GM21825 (cell line): Measurements from ENCODE around the gene EHMT2.
"Not testable (repeated sequence)": the region's sequence is repeated elsewhere in the genome, so short reads cannot be mapped to it uniquely, and the experiment has no call there.

Experiments used
- ATAC-seq: cut with Tn5 transposase; IDR thresholded peaks from one replicate; pipeline ENCODE4 v1.9.1; 2021; ENCODE audit warnings: mild to moderate bottlenecking, moderate library complexity; ENCODE audit not compliant: unreplicated experiment

EHMT2 gene

DNA sequence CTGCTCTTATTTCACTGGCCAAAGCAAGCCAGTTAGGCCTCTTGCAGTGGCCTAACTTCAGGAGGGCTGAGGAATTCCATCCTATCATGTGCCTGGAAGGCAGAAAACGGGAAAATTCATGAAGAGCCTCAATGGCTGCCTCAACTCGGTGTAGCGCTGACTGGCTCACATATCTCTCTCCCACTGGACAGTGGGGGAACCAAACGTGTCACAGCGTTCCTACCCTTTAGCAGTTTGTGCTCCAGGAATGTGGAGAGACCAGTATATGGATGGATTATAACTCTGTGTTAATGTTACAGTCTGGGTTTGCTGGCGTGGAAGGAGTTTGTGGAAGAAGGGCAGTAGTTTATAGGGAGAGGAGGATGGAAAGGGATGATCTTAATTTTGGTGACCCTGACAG is 18.3 kb upstream of the EHMT2 start:
- ATAC-seq = no peak

DNA sequence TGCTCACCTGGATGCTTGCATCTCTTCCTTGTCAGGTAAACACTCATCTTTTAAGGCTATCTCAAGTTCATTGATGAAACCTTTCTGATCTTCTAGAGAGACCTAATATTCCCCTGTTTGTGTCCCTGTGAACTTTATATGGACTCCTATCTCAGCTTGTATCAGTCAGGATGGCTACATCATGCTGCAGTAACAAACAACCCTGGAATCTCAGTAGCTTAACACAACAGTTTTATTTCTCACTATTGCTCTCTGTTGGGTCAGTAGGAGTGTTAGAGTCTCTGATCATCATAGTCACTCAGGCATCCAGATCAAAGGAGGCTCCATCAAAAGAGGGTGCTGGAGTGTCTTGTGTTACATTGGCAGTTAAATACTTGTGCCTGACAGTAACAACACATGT is 17.9 kb upstream of the EHMT2 start:
- no peak for ATAC-seq

DNA sequence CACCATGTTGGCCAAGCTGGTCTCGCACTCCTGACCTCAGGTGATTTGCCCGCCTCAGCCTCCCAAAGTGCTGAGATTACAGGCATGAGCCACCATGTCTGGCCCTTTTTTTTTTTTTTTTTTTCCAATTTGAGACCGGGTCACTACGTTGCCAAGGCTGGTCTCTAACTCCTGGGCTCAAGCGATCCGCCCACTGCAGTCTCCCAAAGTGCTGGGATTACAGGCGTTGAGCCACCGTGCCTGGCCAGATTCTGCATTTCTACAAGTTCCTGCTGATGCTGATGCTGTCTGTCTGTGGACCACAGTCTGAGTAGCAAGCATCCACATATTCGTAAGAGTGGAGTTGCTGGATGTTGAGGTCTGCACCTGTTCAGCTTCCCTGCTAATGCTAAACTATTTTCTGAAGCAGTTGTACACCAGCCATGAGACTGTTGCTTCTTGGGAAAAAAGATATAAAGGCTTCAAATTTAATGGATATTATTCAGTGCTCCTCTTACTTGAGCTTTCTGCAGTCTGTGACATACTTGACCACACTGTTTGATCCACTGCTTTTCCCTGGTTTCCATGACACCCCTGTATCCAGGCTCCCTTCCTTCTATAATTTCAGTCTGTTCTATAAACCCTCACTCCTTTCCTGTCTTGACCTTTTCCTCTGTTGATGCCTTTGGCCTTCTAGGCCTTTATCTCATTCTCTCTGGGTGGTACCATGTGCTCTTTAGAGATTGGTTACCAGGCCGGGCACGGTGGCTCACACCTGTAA is 14.5 kb upstream of the EHMT2 start:
- ATAC-seq = no peak

DNA sequence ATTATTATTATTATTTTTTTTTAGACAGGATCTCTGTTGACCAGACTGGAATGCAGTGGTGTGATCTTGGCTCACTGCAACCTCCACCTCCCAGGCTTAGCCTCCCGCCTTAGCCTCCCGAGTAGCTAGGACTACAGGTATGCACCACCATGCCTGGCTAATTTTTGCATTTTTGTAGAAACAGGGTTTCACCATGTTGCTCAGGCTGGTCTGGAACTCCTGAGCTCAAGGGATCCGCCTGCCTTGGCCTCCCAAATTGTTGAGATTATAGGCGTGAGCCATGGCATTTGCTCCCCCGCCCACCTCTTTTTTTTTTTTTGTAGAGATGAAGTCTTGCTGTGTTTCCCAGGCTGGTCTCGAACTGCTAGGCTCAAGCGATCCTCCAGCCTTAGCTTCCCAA is 11.8 kb upstream of the EHMT2 start:
- not testable (repeated sequence) for ATAC-seq

DNA sequence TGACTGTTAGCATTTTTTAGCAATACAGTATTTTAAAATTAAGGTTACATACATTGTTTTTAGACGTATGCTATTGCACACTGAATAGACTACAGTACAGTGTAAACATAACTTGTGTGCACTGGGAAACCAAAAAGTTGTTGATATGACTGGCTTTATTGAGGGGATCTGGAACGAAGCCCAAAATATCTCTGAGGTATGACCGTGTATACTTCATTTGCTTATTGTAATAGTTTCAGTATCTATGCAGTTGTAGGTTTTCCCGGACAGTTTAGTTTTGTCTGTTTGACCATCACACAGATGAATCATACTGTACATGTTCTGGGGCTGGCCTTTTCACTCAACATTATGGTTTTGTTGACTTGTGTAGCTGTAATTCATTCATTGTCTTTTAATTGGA is 11.3 kb upstream of the EHMT2 start:
- peak; percentile 57 for ATAC-seq

DNA sequence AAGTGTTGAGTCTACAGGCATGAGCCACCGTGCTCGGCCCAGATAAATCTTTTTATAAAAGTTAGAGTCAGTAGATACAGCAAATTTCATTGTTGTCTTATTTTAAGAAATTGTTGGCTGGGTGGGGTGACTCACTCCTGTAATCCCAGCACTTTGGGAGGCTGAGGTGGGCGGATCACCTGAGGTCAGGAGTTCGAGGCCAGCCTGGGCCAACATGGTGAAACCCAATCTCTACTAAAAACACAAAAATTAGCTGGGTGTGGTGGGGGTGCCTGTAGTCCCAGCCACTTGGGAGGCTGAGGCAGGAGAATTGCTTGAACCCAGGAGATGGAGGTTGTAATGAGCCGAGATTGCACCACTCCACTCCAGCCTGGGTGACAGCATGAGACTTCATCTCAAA is 10.8 kb upstream of the EHMT2 start:
- ATAC-seq = not testable (repeated sequence)

DNA sequence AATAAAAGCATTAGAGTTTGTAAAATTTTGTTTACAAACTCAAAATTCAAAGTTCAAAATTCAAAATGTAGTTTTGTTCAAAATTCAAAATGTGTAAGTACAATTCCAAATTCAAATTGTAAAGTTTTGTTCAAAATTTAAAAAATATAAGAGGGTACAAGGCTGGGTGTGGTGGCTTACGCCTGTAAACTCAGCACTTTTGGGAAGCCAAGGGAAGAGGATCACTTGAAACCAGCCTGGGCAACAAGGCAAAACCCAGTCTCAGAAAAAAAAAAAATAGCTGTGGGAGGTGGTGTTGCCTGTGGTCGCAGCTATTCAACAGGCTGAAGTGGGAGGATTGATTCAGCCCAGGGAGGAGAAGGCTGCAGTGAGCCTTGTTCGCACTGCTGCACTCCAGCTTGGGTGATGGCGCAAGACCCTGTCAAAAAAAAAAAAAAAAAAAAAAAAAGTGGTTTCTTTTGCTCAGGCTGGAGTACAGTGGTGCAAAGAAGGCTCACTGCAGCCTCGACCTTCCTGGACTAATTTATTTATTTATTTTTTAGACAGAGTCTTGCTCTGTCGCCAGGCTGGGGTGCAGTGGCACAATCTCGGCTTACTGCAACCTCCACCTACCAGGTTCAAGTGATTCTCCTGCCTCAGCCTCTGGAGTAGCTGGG is 9.8 kb upstream of the EHMT2 start:
- no peak for ATAC-seq

DNA sequence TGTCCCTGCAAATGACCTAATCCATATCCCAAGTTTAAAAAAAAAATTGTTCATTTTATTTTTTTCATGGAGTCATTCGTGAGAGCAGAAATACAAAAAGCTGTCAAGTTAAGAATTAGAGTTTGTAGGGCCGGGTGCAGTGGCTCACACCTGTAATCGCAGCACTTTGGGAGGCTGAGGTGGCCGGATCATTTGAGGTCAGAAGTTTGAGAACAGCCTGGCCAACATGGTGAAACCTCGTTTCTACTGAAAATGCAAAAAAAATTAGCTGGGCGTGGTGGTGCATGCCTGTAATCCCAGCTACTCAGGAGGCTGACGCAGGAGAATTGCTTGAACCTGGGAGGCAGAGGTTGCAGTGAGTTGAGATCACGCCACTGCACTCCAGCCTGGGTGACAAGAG is 9.2 kb upstream of the EHMT2 start:
- ATAC-seq = not testable (repeated sequence)

DNA sequence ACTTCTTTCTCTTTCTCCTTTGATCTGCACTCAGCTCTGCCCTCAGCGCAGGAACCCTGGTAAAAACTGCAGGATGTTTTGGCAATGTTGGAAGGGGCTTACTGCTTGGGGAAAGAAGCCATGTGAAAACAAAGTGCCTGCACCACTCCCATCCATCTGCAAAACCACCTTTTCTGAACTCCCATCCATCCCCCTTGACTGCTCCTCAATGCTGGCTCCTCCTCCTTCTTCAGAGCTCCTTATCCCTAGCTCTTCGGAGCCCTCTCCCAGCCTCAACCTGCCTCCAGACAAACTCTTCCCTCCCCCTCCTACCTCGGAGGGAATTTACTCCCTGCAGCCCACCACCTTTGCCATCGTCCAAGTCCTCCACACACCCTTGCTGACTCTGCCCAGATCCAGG is 8.6 kb upstream of the EHMT2 start:
- no peak for ATAC-seq

DNA sequence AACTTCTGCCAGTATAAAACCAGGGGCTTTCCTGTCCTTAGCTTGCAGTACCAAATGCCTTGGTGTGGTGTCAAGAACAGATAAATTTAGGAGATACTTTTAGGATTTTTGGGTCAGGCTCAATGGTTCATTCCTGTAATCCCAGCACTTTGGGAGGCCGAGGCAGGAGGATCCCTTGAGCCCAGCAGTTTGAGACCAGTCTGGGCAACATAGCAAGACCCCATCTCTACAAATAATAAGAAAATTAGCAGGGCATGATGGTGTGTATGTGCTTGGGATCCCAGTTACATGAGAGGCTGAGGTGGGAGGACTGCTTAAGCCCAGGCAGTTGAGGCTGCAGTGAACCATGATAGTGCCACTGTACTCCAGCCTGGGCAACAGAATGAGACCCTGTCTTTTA is 7.5 kb upstream of the EHMT2 start:
- ATAC-seq = no peak

DNA sequence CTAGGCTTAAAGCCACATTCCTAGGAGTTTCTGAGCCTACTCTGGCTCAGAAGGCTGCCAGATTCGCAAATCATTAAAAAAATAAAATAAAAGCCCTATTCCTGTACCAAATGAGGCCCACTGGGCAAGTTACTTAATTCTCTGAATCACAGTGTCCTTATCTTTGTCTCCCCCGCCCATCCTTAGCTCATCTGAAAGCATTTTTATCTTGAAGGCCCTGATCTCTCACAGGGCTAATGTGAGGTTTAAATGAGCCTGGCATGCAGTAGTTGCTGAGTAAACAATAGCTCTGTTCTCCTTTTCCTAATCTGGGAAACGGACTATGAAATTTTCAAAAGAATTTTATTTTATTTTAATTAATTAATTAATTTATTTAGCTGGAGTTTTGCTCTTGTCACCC is 6.5 kb upstream of the EHMT2 start:
- ATAC-seq = no peak

DNA sequence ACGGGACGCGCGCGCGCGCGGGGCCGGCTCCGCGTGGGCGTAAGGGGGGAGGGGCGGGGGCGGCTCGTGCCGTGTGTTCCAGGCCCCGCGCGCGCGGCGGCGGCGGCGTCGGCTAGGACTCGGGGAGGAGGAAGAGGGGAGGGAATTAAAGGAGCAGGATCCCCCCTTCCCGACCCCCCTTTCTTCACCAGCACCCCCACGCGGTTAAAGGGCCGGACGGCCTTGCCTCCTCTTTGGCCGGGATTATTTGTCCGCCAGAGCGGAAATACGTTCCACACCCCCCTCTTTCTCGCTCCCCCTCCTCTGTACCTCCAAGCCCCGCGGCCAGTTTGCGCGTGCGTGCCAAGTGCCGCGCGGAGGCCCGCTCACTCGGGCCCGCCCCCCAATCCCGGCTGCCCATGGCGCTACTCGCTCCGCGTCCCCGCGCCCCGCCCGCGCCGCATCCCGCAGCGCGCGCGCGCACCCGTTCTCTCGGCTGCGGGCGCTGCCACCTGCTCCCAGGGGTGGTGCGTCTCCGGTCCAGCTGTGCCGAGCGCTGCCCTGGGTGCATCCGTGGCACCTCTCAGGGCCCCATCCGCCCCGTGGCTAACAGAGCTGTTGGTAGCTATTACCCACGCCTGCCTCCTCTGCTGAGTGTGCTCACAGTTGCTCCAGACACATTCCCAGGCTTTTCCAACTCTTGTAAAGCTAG is 4.6 kb upstream of the EHMT2 start, which contains the start of gene ZBTB12:
ZBTB12 (minus strand) TSS at position 134 of the 691 bp plus-strand sequence. CDS start 781 bp downstream, outside the sequence.
- peak; percentile 46 for ATAC-seq

DNA sequence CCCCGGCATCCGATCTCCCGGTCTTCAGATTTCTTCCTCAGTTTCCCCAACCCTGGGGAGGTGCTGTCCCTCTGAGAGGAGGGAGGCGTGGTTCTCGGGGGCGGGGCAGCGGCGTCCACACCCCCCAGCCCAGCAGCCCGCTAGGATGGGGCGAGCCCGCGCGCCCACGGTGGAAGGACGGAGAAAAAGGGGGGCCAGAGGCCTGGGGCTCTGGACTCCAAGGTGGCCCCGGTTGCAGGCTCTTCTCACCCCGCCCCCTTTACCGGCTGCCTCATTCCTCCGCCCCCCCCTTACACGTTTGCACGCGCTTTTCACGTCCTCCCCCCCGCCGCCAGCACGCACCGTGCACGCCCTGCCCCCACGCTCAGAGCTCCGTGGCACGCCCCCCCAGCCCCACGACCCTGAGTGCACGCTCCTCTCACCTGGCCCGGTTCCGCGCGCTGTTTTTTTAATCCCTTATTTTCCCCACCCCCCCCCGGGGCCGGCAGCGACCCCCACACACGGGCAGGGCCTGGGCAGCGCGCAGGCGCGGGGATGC is 4.0 kb upstream of the EHMT2 start:
- ATAC-seq = no peak

DNA sequence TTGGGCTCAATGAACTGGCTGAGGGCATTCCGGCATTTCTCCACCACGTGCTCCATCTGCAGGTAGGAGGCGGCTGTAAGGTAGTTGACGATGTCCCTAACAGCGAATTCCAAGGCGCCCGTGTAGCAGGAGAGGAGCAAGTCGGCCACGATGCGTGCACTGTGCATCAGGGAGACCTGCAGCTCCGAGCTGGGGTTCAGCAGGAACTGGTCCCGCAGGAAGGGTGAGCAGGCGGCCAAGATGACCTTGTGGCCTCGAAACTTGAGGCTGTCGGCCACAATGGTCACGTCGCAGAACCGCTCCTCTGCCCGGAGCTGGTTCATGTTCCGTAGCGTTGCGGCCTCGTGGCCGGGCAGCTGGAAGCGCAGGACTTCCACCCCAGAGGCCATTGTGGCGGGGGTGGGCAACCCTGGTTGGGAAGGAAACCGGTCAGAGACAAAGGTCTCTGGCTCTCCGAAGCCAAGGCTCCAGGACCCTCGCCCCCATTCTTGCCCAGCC is 3.5 kb upstream of the EHMT2 start:
- no peak for ATAC-seq

DNA sequence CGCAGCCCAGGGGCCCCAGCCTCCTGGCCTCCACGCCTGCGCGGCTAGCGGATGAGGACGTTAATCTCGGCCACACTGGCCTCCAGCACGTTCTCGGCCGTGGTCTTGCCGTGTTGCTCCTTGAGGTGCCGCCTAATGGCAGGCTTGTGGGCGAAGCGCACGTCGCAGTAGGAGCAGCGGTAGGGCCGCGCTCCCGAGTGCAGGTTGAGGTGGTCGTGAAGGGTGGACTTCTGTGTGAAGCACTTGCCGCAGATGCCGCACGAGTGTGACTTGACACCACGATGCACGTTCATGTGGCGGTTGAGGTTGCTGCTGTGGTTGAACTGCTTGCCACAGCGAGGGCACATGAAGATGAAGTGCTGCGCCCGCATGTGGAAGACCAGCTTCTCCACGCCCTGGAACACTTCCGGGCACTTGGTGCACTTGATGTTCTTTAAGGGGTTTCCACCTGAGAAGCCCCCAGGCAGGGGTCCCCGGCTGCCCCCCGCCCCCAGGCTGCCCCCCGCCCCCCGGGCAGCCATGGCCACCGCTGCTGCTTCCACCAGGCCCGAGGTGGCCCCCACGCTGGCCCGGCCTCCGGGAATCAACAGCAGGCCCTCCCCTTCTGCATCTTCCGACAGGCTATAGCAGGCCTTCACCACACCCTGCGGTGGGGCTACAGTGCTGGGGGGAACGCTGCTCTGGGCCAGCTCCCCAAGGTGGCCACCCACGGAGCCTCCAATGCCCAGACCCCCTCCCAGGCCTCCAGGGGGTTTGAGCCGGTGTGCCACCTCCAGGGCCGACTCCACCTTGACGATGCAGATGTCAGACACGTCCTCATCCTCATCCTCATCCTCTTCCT is 2.6 kb upstream of the EHMT2 start:
- no peak for ATAC-seq

DNA sequence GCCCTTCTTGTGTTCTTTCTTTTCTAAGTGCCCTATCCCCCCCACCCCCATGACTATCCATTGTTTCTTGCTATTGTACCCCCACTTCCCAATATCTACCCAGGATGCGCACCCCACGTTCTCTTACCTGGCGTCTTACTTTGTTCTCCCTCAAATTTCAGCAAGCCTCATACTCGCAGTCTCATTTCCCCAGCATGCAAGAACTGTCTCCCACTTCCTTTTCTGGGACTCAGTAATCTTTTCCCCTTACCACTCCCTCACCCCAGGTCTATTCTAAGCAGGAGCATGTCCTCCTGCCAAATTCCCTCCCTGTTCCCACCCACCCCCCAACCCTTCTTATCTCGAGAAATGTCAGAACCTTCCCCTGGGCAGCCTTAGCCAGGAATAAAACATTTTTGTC is 1.7 kb upstream of the EHMT2 start:
- no peak for ATAC-seq

DNA sequence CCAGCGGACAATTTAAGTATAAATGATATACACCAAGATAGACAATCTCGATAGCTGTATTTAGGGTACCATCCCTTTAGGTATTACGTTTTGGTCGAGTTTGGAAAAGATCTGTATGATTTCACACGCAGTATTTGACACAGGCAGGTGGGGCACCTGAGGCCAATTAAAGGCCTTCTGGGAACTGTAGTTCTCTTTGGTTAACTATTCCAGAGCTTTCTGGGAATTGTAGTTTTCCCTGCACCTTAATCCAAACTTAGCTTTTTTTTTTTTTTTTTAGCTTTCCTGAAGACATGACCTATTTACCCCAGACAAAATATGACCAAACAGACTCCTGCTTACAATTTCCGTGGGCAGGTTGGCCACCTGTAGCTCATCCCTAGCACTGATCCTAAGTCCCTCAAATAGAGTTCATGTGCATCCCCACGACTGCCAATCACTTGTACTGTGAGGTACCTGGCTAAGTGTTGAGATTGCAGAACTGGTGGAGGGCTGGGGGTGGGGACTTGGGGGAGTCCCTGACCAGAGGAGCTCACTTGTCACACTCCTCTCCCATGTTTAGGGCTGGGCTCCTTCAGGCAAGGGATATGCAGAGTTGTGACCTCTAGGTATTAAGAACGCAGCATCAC is 999 bp upstream of the EHMT2 start:
- no peak for ATAC-seq

DNA sequence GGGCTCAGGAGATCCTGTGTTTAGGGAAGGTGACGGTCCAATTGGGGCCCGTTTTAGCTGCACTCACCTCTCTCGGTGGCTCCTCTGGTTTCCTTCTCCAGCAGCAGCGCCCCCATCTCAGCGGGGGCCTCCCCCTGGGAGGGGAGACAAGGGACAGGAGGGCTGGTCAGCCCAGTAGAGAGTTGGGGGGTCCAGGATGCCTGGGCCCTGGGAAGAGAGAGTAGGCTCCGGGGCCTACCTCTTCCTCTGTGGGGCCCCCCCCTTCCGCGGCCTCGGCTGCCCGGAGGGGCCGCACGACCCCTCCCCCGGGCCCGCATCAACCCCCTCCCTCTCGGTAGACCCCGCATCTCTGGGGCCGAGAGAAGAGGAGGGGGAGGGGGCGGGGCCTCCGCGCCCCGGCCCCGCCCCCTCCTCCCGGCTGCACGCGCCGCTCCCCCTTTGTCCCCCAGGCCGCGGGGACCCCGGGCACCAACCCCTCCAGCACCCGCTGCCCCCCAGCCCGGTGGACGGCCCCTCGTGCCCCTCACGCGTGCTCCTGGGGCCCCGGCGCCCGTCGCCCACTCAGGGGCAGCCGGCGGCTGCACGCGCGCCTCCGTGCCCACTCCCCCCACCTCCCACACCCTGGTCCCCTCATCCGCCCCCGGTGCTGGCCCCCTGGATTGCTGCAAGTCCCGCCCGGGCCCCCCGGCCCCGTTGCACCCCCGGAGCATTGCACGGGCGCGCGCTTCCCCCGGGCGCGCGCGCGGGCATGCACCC is 464 bp downstream of the EHMT2 start:
- ATAC-seq = no peak

DNA sequence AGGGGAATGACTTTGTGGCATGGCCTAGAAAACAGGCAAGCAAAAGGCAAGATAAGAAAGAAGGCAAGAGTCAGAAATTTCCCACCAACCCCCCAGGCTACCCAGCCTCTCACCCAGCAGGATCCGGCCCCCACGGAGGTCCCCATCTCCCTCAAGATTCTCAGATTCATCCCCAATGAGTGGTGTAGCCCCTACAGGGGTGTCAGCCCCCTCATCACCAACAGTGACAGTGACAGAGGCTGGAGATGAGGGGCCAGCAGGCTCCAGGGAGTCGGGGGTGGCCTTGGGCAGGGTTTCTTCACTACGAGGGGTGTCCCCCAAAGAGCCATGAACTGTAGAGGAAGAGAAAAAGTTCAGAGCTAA is 1.0 kb downstream of the EHMT2 start:
- ATAC-seq = no peak

DNA sequence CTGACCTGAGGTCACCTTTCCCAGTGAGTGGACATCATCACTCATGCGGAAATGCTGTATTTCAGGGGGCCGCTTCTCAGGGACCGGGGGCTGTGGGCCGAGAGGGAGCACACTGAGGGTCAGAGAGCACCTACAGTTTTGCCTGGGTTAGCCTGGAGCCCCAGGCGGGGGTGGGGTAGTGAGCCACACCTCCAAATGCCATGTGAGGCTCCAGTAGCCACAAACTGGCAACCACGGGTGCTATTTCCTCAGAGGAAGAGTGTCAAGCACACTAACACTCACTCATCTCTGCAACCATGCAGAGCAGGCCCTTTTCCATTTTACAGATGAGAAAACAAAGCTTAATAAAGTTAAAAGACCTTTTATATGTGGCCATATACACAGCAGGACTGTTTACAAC is 4.7 kb downstream of the EHMT2 start:
- ATAC-seq = no peak
